HG03354 (cell line): ENCODE results near the gene ZFAND2A.

Experiments
- ATAC-seq: cut with Tn5 transposase; IDR thresholded peaks from one replicate; pipeline ENCODE4 v1.9.1; 2021; ENCODE audit warnings: mild to moderate bottlenecking; ENCODE audit not compliant: unreplicated experiment, poor library complexity, severe bottlenecking

Gene ZFAND2A

GRCh38 chr7:1112109-1112508 lies 47.9 kb downstream of the ZFAND2A start:
- ATAC-seq, result no peak

- ATAC-seq, result no peak
These were observed 48.8 kb downstream of the ZFAND2A start for GRCh38 chr7:1111156-1111555.

DNA sequence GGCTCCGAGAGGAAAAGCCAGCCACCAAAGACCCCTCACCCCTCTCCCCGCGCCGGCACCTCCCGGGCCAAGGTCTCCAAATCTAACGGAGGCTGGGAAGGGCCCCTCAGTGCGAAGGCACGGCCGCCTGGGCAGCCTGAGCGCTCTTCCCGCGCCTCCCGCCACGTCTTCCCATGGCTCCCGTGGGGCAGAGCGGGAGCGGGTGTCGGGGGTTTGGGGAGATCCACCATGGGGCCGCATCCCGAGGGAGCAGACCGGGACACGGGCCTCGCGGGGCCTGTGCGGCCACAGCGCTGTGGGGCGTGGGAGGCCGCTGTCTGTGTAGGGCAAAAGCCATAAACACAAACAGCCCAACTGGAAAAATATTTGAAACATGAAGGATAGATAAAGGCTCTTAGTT lies 49.6 kb downstream of the ZFAND2A start:
- no peak for ATAC-seq

DNA sequence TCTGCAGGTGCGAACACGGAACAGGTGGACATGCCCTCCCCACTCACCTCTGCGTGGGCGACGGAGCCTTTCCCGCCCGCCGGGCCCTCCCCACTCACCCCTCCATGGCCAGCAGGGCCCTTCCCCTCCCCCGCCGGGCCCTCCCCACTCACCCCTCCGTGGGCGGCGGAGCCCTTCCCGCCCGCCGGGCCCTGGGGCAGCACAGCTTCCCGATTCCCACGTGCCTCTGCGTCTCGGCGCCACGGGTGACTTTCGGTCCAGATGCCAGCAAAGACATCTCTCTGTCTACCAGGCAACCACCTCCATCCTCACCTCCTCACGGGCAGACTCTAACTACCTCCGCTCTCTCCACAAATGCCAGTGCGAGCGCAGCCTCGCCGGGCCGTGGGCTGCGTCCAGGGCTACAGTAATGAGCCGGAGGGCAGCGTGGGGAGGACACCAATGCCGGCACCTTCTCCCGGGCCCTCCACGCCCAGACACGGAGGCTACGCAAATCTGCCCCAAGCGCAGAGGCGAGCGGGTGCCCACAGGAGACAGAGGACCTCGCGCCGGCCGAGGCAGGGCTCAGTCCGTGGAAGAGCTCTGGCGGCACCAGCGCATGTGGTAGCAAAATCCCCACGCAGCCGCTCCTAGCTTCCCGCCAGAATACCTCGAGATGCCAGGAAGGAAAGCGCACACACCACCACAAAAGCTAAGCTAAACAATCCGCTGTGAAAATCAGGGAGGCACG lies 50.2 kb downstream of the ZFAND2A start:
- no peak for ATAC-seq

- no peak for ATAC-seq
These were observed 51.6 kb downstream of the ZFAND2A start for GRCh38 chr7:1108264-1108920.

GRCh38 chr7:1106793-1107421 lies 53.1 kb downstream of the ZFAND2A start:
- no peak for ATAC-seq

DNA sequence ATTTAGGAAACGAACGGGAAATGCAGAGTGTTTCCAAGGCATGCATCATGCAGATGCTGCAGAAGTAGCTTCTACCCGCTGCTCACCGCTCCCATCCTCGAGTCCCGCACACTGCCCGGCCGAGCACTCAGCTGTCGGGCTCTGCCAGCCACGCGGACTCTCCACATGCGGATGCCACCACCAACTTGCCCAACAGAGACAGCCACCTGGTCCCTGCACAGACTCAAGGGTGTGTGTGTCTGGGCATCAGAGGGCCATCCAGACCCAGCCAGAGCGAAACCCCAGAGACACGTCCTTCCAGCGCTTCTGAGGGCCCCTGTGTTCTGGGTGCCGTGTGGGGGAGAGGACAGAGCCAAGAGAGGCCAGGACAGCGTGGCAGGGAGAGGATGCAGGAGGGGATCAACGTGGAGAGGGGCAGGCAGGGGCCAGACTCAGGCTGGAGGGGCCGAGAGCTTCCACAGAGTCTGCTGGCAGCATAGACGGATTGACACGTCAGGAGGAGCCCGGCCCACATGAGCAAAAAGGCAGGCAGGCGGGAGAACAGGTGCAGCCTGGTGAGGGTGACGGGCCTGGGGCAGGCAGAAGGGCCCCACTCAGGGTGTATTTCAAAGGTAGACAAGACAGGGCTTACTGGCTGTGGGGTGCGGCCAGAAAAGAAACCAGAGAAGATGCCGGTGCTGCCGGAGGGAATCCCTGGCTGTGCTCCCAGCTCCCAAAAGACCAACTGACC lies 53.8 kb downstream of the ZFAND2A start:
- no peak for ATAC-seq

GRCh38 chr7:1105189-1105588 lies 54.8 kb downstream of the ZFAND2A start:
- peak; percentile 57 for ATAC-seq

- no peak for ATAC-seq
These were observed 55.3 kb downstream of the ZFAND2A start for GRCh38 chr7:1104516-1105179.

DNA sequence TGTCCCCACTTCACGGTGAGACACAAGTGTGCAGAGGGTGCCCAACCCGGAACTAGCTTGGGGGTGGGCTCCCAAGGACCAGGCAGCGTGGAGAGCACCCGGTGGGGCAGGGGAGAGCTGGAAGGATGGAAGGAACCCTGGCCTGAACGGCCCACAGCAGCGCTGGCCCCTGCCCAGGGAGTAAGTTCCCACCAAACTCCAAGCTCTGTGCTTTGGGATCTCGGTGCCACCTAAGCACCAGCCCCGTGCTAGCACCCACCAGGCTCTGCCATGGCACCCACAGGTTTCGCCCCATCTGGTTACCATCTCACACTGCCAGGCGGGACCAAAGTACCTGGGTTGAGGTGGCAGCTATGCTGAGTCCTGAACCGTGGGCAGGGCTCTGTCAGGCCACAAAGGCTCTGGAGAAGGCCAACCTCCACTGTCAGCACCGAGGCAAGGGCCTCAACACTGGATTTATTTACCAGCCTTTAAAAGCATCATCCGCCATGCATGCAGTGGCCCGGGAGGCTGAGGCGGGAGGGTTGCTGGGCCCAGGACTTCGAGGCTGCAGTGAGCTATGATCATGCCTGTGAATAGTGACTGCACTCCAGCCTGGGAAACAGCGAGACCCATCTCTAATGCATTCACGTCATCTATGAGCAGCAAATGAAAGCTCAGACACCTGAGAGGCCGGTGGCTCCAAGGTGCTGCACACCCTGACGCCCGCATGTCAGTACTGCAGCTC lies 56.0 kb downstream of the ZFAND2A start:
- ATAC-seq, result no peak

- ATAC-seq, result peak; percentile 37
These were observed 56.8 kb downstream of the ZFAND2A start for GRCh38 chr7:1103009-1103788.
